ENCODE measurements around the gene USP9X.

The USP9X gene

GRCh38 chrX:41082783-41083182 lies 2.5 kb upstream of the USP9X start:
- no peaks in the 10 kb centered on the region for H3K9me3 ChIP-seq
- no peaks in the 10 kb centered on the region for H3K27me3 ChIP-seq
- no peaks in the 10 kb centered on the region for H3K36me3 ChIP-seq
- peak overlapping the region; percentile 1 to 73 for H3K4me3 ChIP-seq (ENCODE audit: low read depth in 1 of 2, low read length in 1 of 2)
- peak overlapping the region; percentile 100 for H3K27ac ChIP-seq
- peaks cover 17 to 36% of the 10 kb centered on the region in 2 experiments for H3K4me1 ChIP-seq (ENCODE audit: control insufficient read depth in 1 of 2, insufficient read depth in 1 of 2, low read depth in 1 of 2, low read length in 1 of 2)
- TF ChIP-seq, protein P1, sequence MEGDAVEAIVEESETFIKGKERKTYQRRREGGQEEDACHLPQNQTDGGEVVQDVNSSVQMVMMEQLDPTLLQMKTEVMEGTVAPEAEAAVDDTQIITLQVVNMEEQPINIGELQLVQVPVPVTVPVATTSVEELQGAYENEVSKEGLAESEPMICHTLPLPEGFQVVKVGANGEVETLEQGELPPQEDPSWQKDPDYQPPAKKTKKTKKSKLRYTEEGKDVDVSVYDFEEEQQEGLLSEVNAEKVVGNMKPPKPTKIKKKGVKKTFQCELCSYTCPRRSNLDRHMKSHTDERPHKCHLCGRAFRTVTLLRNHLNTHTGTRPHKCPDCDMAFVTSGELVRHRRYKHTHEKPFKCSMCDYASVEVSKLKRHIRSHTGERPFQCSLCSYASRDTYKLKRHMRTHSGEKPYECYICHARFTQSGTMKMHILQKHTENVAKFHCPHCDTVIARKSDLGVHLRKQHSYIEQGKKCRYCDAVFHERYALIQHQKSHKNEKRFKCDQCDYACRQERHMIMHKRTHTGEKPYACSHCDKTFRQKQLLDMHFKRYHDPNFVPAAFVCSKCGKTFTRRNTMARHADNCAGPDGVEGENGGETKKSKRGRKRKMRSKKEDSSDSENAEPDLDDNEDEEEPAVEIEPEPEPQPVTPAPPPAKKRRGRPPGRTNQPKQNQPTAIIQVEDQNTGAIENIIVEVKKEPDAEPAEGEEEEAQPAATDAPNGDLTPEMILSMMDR (IDR thresholded peaks at IDR 0.05): no peak

- Histone ChIP-seq H3K36me3 (no peaks in the 10 kb centered on the region), H3K4me3 (ENCODE audit: low read depth in 1 of 2, low read length in 1 of 2) (peak overlapping the region; percentile 73 to 79), H3K27ac (peak overlapping the region; percentile 100), H3K9me3 (no peaks in the 10 kb centered on the region), H3K27me3 (no peaks in the 10 kb centered on the region), H3K4me1 (ENCODE audit: control insufficient read depth in 1 of 2, insufficient read depth in 1 of 2, low read depth in 1 of 2, low read length in 1 of 2) (peaks cover 32 to 50% of the 10 kb centered on the region in 2 experiments)
- TF ChIP-seq, protein P1 (IDR thresholded peaks at IDR 0.05): peak; percentile 18
These were observed 977 bp upstream of the USP9X start for GRCh38 chrX:41084044-41084892.

DNA sequence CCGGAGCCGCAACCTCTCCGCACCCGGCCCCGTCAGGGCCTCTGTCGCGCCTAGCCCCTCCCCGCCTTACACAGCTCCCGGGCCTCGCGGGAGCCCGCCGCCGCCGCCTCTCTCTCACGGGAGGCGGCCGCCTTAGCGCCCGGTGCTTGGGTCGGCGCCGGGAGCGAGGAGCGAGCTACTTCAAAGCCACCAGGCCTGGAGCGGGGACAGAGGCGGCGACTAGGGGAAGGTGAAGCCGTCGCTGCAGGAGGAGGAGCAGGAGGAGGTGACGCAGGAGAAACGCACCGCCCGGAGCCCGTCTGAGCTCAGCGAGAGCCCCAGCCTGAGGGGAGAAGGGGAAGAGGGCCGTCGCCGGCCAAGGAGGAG lies 250 bp downstream of the USP9X start:
- TF ChIP-seq, protein P1 (IDR thresholded peaks at IDR 0.05): no peak
- peak overlapping the region; percentile 73 to 79 for H3K4me3 ChIP-seq (ENCODE audit: low read depth in 1 of 2, low read length in 1 of 2)
- H3K27ac ChIP-seq: peak overlapping the region; percentile 100
- no peaks in the 10 kb centered on the region for H3K27me3 ChIP-seq
- no peaks in the 10 kb centered on the region for H3K9me3 ChIP-seq
- no peaks in the 10 kb centered on the region for H3K36me3 ChIP-seq
- H3K4me1 ChIP-seq (ENCODE audit: control insufficient read depth in 1 of 2, insufficient read depth in 1 of 2, low read depth in 1 of 2, low read length in 1 of 2): peaks cover 38 to 52% of the 10 kb centered on the region in 2 experiments

GRCh38 chrX:41085878-41086626 lies 807 bp downstream of the USP9X start:
- Histone ChIP-seq H3K27ac (peak overlapping the region; percentile 100), H3K4me1 (ENCODE audit: control insufficient read depth in 1 of 2, insufficient read depth in 1 of 2, low read depth in 1 of 2, low read length in 1 of 2) (peaks cover 44 to 52% of the 10 kb centered on the region in 2 experiments), H3K4me3 (ENCODE audit: low read depth in 1 of 2, low read length in 1 of 2) (peak overlapping the region; percentile 73 to 79), H3K36me3 (no peaks in the 10 kb centered on the region), H3K27me3 (no peaks in the 10 kb centered on the region), H3K9me3 (no peaks in the 10 kb centered on the region)
- TF ChIP-seq, protein P1 (IDR thresholded peaks at IDR 0.05): no peak

DNA sequence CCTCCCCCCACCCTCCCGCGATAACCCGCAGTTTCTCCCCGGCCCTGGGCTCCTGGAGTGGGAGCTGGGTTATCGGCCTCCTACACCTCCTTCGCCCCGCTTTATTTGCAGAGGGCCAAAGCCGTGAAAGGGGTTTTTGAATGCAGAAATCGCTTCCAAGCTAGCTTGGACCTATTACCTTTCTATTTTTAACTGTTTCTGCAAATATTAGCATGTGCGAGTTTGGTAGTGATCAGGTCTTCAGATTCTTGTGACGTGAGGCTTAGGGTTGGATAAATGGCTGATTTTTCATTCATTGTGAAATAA lies 1.3 kb downstream of the USP9X start:
- peaks cover 44 to 55% of the 10 kb centered on the region in 2 experiments for H3K4me1 ChIP-seq (ENCODE audit: control insufficient read depth in 1 of 2, insufficient read depth in 1 of 2, low read depth in 1 of 2, low read length in 1 of 2)
- peak overlapping the region; percentile 73 to 79 for H3K4me3 ChIP-seq (ENCODE audit: low read depth in 1 of 2, low read length in 1 of 2)
- H3K27ac ChIP-seq: peak overlapping the region; percentile 100
- H3K27me3 ChIP-seq: no peaks in the 10 kb centered on the region
- H3K9me3 ChIP-seq: no peaks in the 10 kb centered on the region
- TF ChIP-seq, protein P1 (IDR thresholded peaks at IDR 0.05): no peak
- H3K36me3 ChIP-seq: no peaks in the 10 kb centered on the region

All from neutrophil (primary cell).